Activated CD8-positive, alpha-beta memory T cell treated with anti-CD3 and anti-CD28 coated beads, Interleukin-2, amount 50 U/mL, for 48 hours (primary cell): Measurements from ENCODE around the gene EFCAB6.
"Not testable (repeated sequence)": the region's sequence is repeated elsewhere in the genome, so short reads cannot be mapped to it uniquely, and the experiment has no call there.

ENCODE experiments used
- DNase-seq: peaks from one replicate; pipeline ENCODE4 v3.0.0-alpha.2; 2020

EFCAB6 gene

GRCh38 chr22:43689356-43689755 lies 122.7 kb downstream of the EFCAB6 start:
- DNase-seq = no peak

- no peak for DNase-seq
These were observed 129.3 kb downstream of the EFCAB6 start for GRCh38 chr22:43682851-43683250.

- DNase-seq = no peak
These were observed 130.3 kb downstream of the EFCAB6 start for GRCh38 chr22:43681731-43682360.

GRCh38 chr22:43670513-43670912 lies 141.6 kb downstream of the EFCAB6 start:
- no peak for DNase-seq

- DNase-seq = no peak
These were observed 142.9 kb downstream of the EFCAB6 start for GRCh38 chr22:43669190-43669589.

GRCh38 chr22:43667656-43668055 lies 144.4 kb downstream of the EFCAB6 start:
- DNase-seq = no peak

- no peak for DNase-seq
These were observed 145.6 kb downstream of the EFCAB6 start for GRCh38 chr22:43666457-43666856.

GRCh38 chr22:43658823-43659222 lies 153.3 kb downstream of the EFCAB6 start:
- no peak for DNase-seq

GRCh38 chr22:43656581-43656980 lies 155.5 kb downstream of the EFCAB6 start:
- DNase-seq = not testable (repeated sequence)

- no peak for DNase-seq
These were observed 157.8 kb downstream of the EFCAB6 start for GRCh38 chr22:43654271-43654670.

- no peak for DNase-seq
These were observed 159.3 kb downstream of the EFCAB6 start for GRCh38 chr22:43652845-43653244.

GRCh38 chr22:43643387-43643786 lies 168.7 kb downstream of the EFCAB6 start:
- DNase-seq = no peak

GRCh38 chr22:43642319-43643206 lies 169.5 kb downstream of the EFCAB6 start:
- DNase-seq = no peak

- DNase-seq = no peak
These were observed 172.7 kb downstream of the EFCAB6 start for GRCh38 chr22:43639228-43639948.

- no peak for DNase-seq
These were observed 174.5 kb downstream of the EFCAB6 start for GRCh38 chr22:43637275-43638260.

- DNase-seq = no peak
These were observed 176.0 kb downstream of the EFCAB6 start for GRCh38 chr22:43636086-43636485.

- no peak for DNase-seq
These were observed 177.0 kb downstream of the EFCAB6 start for GRCh38 chr22:43635101-43635500.

GRCh38 chr22:43634316-43634715 lies 177.8 kb downstream of the EFCAB6 start:
- no peak for DNase-seq

- no peak for DNase-seq
These were observed 178.3 kb downstream of the EFCAB6 start for GRCh38 chr22:43633631-43634285.

GRCh38 chr22:43631846-43632245 lies 180.3 kb downstream of the EFCAB6 start:
- DNase-seq = no peak

- no peak for DNase-seq
These were observed 180.9 kb downstream of the EFCAB6 start for GRCh38 chr22:43631201-43631600.

GRCh38 chr22:43630451-43630850 lies 181.7 kb downstream of the EFCAB6 start:
- no peak for DNase-seq
